Naive thymus-derived CD4-positive, alpha-beta T cell (primary cell): Measurements from ENCODE around the gene KIF21B. TPM values are rescaled to one million over a fixed set of nuclear protein-coding genes. Genes with fewer than 3 reads are reported as not detected.

Experiments used
- ATAC-seq: fragments of 150-1000 bp; cut with Tn5 transposase; 2 replicates; pipeline ENCODE4 v1.10.0; 2021; ENCODE audit warnings: mild to moderate bottlenecking, moderate library complexity
- CTCF ChIA-PET: fragments of 350-600 bp; sonication (Branson Sonifier 250); formaldehyde crosslinking; loops from one replicate; lab custom pipeline; 2021; ENCODE audit warnings: antibody characterized with exemption; lab: Charles Lee
- POLR2A ChIA-PET: fragments of 350-600 bp; sonication (Branson Sonifier 250); formaldehyde crosslinking; loops from one replicate; lab custom pipeline; 2021; ENCODE audit warnings: antibody characterized with exemption, inconsistent platforms; lab: Charles Lee
- DNase-seq, 9 donors: peaks; one replicate each; pipeline versions ENCODE4 v3.0.0 to v3.0.0-alpha.2; 2020 to 2022; ENCODE audit warnings: mixed read lengths in 1 of 9
- H3K27ac ChIP-seq: one replicate; pipeline ENCODE4 v1.7.0; 2013; ENCODE audit warnings: mild to moderate bottlenecking, low read depth, low read length, moderate library complexity
- H3K27me3 ChIP-seq, 2 donors: one replicate each; pipeline ENCODE4 v1.7.0; 2013; ENCODE audit warnings: low read length in 2 of 2, mild to moderate bottlenecking in 2 of 2, moderate library complexity in 2 of 2; ENCODE audit not compliant: control insufficient read depth in 2 of 2, insufficient read depth in 2 of 2
- H3K36me3 ChIP-seq, 3 experiments: 1 replicate in 2 of 3; 2 replicates in 1 of 3; pipeline ENCODE4 v1.7.0; 2013; ENCODE audit warnings: low read length in 3 of 3, mild to moderate bottlenecking in 3 of 3, moderate library complexity in 1 of 3; ENCODE audit not compliant: insufficient read depth in 3 of 3, control insufficient read depth in 2 of 3
- H3K4me1 ChIP-seq, 2 donors: one replicate each; pipeline ENCODE4 v1.7.0; 2013; ENCODE audit warnings: low read length in 2 of 2, mild to moderate bottlenecking in 2 of 2, moderate library complexity in 1 of 2; ENCODE audit not compliant: control insufficient read depth in 2 of 2, insufficient read depth in 2 of 2
- H3K4me3 ChIP-seq: 2 replicates; pipeline ENCODE4 v1.7.0; 2013; ENCODE audit warnings: mild to moderate bottlenecking, low read length
- H3K9me3 ChIP-seq, 3 experiments: 1 replicate in 2 of 3; 2 replicates in 1 of 3; pipeline ENCODE4 v1.7.0; 2013; ENCODE audit warnings: low read length in 3 of 3; ENCODE audit not compliant: control insufficient read depth in 2 of 3
- H3K27ac Mint-ChIP-seq, 9 donors: one replicate each; pipeline ENCODE4 v1.8.0; 2020 to 2022; ENCODE audit warnings: mixed read lengths in 9 of 9, mild to moderate bottlenecking in 8 of 9, moderate library complexity in 5 of 9, inconsistent platforms in 2 of 9
- H3K27me3 Mint-ChIP-seq, 5 donors: one replicate each; pipeline ENCODE4 v1.8.0; 2021 to 2022; ENCODE audit warnings: mixed read lengths in 5 of 5, mild to moderate bottlenecking in 1 of 5
- H3K36me3 Mint-ChIP-seq, 5 donors: one replicate each; pipeline ENCODE4 v1.8.0; 2020 to 2022; ENCODE audit warnings: mixed read lengths in 5 of 5, mild to moderate bottlenecking in 3 of 5, inconsistent platforms in 1 of 5
- H3K4me1 Mint-ChIP-seq, 7 donors: one replicate each; pipeline ENCODE4 v1.8.0; 2020 to 2022; ENCODE audit warnings: mixed read lengths in 7 of 7, mild to moderate bottlenecking in 3 of 7, inconsistent platforms in 1 of 7
- H3K4me3 Mint-ChIP-seq, 10 donors: one replicate each; pipeline ENCODE4 v1.8.0; 2020 to 2022; ENCODE audit warnings: mild to moderate bottlenecking in 10 of 10, mixed read lengths in 10 of 10, moderate library complexity in 6 of 10, inconsistent platforms in 2 of 10
- H3K9me3 Mint-ChIP-seq, 11 donors: one replicate each; pipeline ENCODE4 v1.8.0; 2020 to 2022; ENCODE audit warnings: mixed read lengths in 11 of 11, mild to moderate bottlenecking in 4 of 11, inconsistent platforms in 1 of 11, moderate library complexity in 1 of 11
- intact Hi-C, 2 donors: fragments of 100-400 bp; cut with micrococcal nuclease; formaldehyde crosslinking; loops; one replicate each; pipeline ENCODE4 v1.15.1; 2023
- polyA plus RNA-seq, 2 donors: library from polyadenylated mRNA; unstranded; fragments of 300-500 nt; fragmentation: Illumina TruSeq; gene quantifications; one replicate each; pipeline ENCODE4 v1.2.3, GENCODE V29; 2021
- total RNA-seq, 6 experiments: library from RNA in 5 of 6; stranded (reverse) in 5 of 6; gene quantifications; 1 replicate in 5 of 6; 2 replicates in 1 of 6; pipeline ENCODE4 v1.2.3 and lab custom pipeline; 2021 to 2026

Gene KIF21B
- total and polyA plus RNA-seq, 7 experiments from 2014 or later, result 3.0 to 97.6 (median 70.3) TPM

DNA sequence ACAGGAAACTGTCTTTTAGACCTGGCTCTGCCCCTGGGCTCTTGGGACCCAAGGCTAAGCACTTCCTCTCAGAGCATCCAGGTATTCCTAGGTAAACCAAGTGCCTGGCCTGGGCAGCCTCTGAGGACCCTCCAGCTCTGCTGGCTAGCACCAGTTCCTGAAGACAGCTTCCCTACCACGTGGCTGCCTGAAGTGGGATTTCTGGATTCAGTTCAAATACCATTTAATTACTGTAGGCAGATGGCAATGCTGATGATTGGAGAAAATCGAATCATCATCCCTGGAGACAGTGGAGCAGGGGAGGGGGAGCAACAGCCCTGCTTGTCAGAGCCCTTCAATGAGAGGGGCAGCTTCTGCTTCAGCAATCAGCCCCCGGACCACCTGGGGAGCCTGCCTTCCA lies 11.9 kb downstream of the KIF21B start:
- Mint-ChIP-seq H3K27ac (peak overlapping the region in 7 of 9 donors; percentile 21 to 85 (median 68)), H3K36me3 (peaks cover 0 to 9% (median 0%) of the 10 kb centered on the region in 5 donors), H3K27me3 (no peaks in the 10 kb centered on the region), H3K9me3 (no peaks in the 10 kb centered on the region), H3K4me3 (peak overlapping the region in 8 of 10 donors; percentile 2 to 55 (median 24)), H3K4me1 (peaks cover 56 to 78% (median 74%) of the 10 kb centered on the region in 7 donors)
- POLR2A ChIA-PET, result interaction anchor here (0.7 to 0.8 kb wide), 2 partner anchors 9 to 16 kb away, joined by 3 read pairs; no protein-coding TSS in a partner anchor
- peaks cover 52 to 73% of the 10 kb centered on the region in 2 donors for H3K4me1 ChIP-seq
- H3K27me3 ChIP-seq, result no peaks in the 10 kb centered on the region
- CTCF ChIA-PET, result interaction anchor here (0.8 to 1.5 kb wide), 3 partner anchors 25 to 136 kb away, joined by 3 read pairs; no protein-coding TSS in a partner anchor
- intact Hi-C loops, result loop anchor here in 1 of 2 donors (5.0 to 10.0 kb wide), 2 partner anchors 34 to 493 kb away; partner anchors contain the start of gene CSRP1
- H3K27ac ChIP-seq, result peak overlapping the region; percentile 44
- H3K36me3 ChIP-seq, result peaks cover 0 to 30% (median 0%) of the 10 kb centered on the region in 3 experiments
- ATAC-seq (no peak), DNase-seq (no peak)
- H3K4me3 ChIP-seq, result no peak overlapping the region
- no peaks in the 10 kb centered on the region for H3K9me3 ChIP-seq

- Histone ChIP-seq H3K27ac (peak overlapping the region; percentile 44), H3K4me1 (peaks cover 38 to 58% of the 10 kb centered on the region in 2 donors), H3K9me3 (no peaks in the 10 kb centered on the region), H3K36me3 (peaks cover 0 to 45% (median 13%) of the 10 kb centered on the region in 3 experiments), H3K27me3 (no peaks in the 10 kb centered on the region), H3K4me3 (no peak overlapping the region)
- ChIA-PET POLR2A (interaction anchor here (0.6 to 1.4 kb wide), 2 partner anchors 8 to 654 kb away, joined by 3 to 4 read pairs; no protein-coding TSS in a partner anchor), CTCF (interaction anchor here (1.2 kb wide), 1 partner anchor 30 kb away, joined by 3 read pairs; no protein-coding TSS in a partner anchor)
- Mint-ChIP-seq H3K4me3 (peak overlapping the region in 2 of 10 donors; percentile 29 to 33), H3K9me3 (no peaks in the 10 kb centered on the region), H3K4me1 (peaks cover 43 to 67% (median 59%) of the 10 kb centered on the region in 7 donors), H3K36me3 (peaks cover 0 to 7% (median 5%) of the 10 kb centered on the region in 5 donors), H3K27me3 (no peaks in the 10 kb centered on the region), H3K27ac (peak overlapping the region; percentile 42 to 91 (median 66))
- no peak for ATAC-seq
- DNase-seq, result no peak
- intact Hi-C loops, result loop anchor here in 1 of 2 donors (5.0 to 10.0 kb wide), 2 partner anchors 33 to 495 kb away; partner anchors contain the start of gene CSRP1
These were observed 13.4 kb downstream of the KIF21B start for GRCh38 chr1:201009962-201010645.

DNA sequence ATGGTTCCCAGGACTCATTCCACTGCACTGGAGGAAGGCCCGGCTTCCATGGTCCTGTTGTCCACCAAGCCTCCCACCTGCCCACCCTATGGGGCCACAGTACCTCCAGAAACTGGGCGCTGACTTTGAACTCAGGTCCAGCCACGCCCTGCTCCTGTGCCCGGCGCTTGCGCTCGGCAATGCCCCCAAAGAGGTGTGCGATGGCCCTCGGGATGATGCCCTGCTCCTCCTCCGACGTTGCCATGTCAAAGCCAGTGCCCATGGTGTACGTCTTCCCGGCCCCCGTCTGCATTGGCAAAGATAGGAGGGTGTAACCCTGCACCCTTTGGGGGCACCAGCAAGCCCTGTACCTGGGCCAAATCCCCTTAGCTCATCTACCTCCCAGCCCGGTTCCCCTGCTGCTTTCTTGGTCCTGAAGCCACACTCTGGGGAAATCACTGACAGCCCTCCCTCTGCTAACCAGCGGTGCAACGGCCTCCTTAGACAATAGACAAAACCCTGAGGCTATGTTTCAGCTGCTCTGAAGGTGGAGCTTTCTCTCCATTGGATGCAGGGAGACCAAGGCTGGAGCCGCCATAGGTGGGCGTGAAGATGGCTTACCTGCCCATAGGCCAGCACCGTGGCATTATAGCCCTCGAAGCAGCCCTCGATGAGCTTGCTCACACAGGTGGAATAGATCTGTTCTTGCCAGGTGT lies 14.7 kb downstream of the KIF21B start:
- POLR2A ChIA-PET, result interaction anchor here (1.4 kb wide), 1 partner anchor 10 kb away, joined by 4 read pairs; no protein-coding TSS in a partner anchor
- Histone ChIP-seq H3K27me3 (no peaks in the 10 kb centered on the region), H3K4me1 (peaks cover 31 to 45% of the 10 kb centered on the region in 2 donors), H3K9me3 (no peaks in the 10 kb centered on the region), H3K36me3 (peaks cover under 1 to 58% (median 26%) of the 10 kb centered on the region in 3 experiments), H3K27ac (peak overlapping the region; percentile 17), H3K4me3 (no peak overlapping the region)
- Mint-ChIP-seq H3K27me3 (no peaks in the 10 kb centered on the region), H3K4me1 (peaks cover 30 to 55% (median 50%) of the 10 kb centered on the region in 7 donors), H3K27ac (peak overlapping the region in 8 of 9 donors; percentile 19 to 81 (median 64)), H3K4me3 (no peak overlapping the region), H3K36me3 (peaks cover 0 to 7% (median 5%) of the 10 kb centered on the region in 5 donors), H3K9me3 (no peaks in the 10 kb centered on the region)
- intact Hi-C loops, result no loop called here
- CTCF ChIA-PET, result no interaction called here
- ATAC-seq (no peak), DNase-seq (no peak)

DNA sequence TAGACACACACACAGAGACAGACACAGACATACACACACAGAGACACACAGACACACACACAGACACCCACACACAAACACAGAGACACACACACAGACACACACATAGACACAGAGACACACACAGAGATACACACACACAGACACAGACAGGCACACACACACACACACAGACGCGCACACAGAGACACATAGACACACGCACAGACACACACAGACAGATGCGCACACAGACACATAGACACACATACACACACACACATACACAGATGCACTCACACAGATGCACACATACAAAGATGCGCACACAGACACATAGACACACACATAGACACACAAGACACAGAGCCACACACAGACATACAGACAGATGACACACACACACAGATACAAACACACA lies 16.0 kb downstream of the KIF21B start:
- Mint-ChIP-seq H3K4me3 (no peak overlapping the region), H3K9me3 (no peaks in the 10 kb centered on the region), H3K27me3 (no peaks in the 10 kb centered on the region), H3K36me3 (peaks cover 0 to 9% (median 8%) of the 10 kb centered on the region in 5 donors), H3K27ac (no peak overlapping the region), H3K4me1 (peaks cover 16 to 42% (median 37%) of the 10 kb centered on the region in 7 donors)
- no peak for ATAC-seq
- intact Hi-C loops, result no loop called here
- Histone ChIP-seq H3K9me3 (no peaks in the 10 kb centered on the region), H3K4me1 (peaks cover 18 to 33% of the 10 kb centered on the region in 2 donors), H3K36me3 (peaks cover 4 to 71% (median 26%) of the 10 kb centered on the region in 3 experiments), H3K27me3 (no peaks in the 10 kb centered on the region), H3K4me3 (no peak overlapping the region), H3K27ac (peak overlapping the region; percentile 40)
- ChIA-PET POLR2A (no interaction called here), CTCF (no interaction called here)
- DNase-seq, result no peak

GRCh38 chr1:201006450-201006849 lies 17.1 kb downstream of the KIF21B start:
- Mint-ChIP-seq H3K27me3 (no peaks in the 10 kb centered on the region), H3K9me3 (no peaks in the 10 kb centered on the region), H3K27ac (no peak overlapping the region), H3K4me1 (peaks cover 6 to 32% (median 27%) of the 10 kb centered on the region in 7 donors), H3K36me3 (peaks cover 5 to 16% (median 12%) of the 10 kb centered on the region in 5 donors), H3K4me3 (no peak overlapping the region)
- intact Hi-C loops, result no loop called here
- Histone ChIP-seq H3K27me3 (no peaks in the 10 kb centered on the region), H3K9me3 (no peaks in the 10 kb centered on the region), H3K36me3 (peaks cover 4 to 80% (median 33%) of the 10 kb centered on the region in 3 experiments), H3K4me1 (peaks cover 8 to 23% of the 10 kb centered on the region in 2 donors), H3K27ac (no peak overlapping the region), H3K4me3 (no peak overlapping the region)
- DNase-seq (no peak), ATAC-seq (no peak)
- CTCF ChIA-PET, result no interaction called here
- POLR2A ChIA-PET, result no interaction called here

GRCh38 chr1:201004732-201005131 lies 18.8 kb downstream of the KIF21B start:
- ATAC-seq (no peak), DNase-seq (no peak)
- Histone ChIP-seq H3K36me3 (peaks cover 4 to 87% (median 36%) of the 10 kb centered on the region in 3 experiments), H3K27me3 (no peaks in the 10 kb centered on the region), H3K4me3 (no peak overlapping the region), H3K4me1 (peaks cover 8 to 13% of the 10 kb centered on the region in 2 donors), H3K27ac (no peak overlapping the region), H3K9me3 (no peaks in the 10 kb centered on the region)
- Mint-ChIP-seq H3K36me3 (peaks cover 8 to 22% (median 13%) of the 10 kb centered on the region in 5 donors), H3K4me3 (no peak overlapping the region), H3K27me3 (no peaks in the 10 kb centered on the region), H3K27ac (no peak overlapping the region), H3K4me1 (peaks cover 0 to 20% (median 16%) of the 10 kb centered on the region in 7 donors), H3K9me3 (no peaks in the 10 kb centered on the region)
- POLR2A ChIA-PET, result interaction anchor here (0.8 kb wide), 1 partner anchor 18 kb away, joined by 3 read pairs; no protein-coding TSS in a partner anchor
- intact Hi-C loops, result no loop called here
- CTCF ChIA-PET, result interaction anchor here (1.1 kb wide), 1 partner anchor 21 kb away, joined by 4 read pairs; no protein-coding TSS in a partner anchor
